KMS-11 (cell line): Measurements from ENCODE around the gene DNAL1.

Experiments
- H2AFZ ChIP-seq: fragments of 200-600 bp; sonication (generic); 2 replicates; pipeline ENCODE4 v1.6.1; 2016; ENCODE audit warnings: antibody characterized with exemption, mixed run types, low read depth
- H3K27ac ChIP-seq: fragments of 200-600 bp; sonication (generic); 2 replicates; pipeline ENCODE4 v1.6.1; 2016; ENCODE audit warnings: mild to moderate bottlenecking, mixed run types
- H3K27me3 ChIP-seq: fragments of 200-600 bp; sonication (generic); 2 replicates; pipeline ENCODE4 v1.6.1; 2017; ENCODE audit warnings: mild to moderate bottlenecking, low read depth, mixed run types, moderate library complexity; ENCODE audit not compliant: insufficient read depth
- H3K36me3 ChIP-seq: fragments of 200-600 bp; sonication (generic); 2 replicates; pipeline ENCODE4 v1.6.1; 2017; ENCODE audit warnings: mild to moderate bottlenecking, mixed run types; ENCODE audit not compliant: insufficient read depth
- H3K4me1 ChIP-seq: fragments of 200-600 bp; sonication (generic); 2 replicates; pipeline ENCODE4 v1.6.1; 2016; ENCODE audit warnings: mild to moderate bottlenecking, low read depth, mixed run types; ENCODE audit not compliant: poor library complexity, severe bottlenecking
- H3K4me2 ChIP-seq: fragments of 200-600 bp; sonication (generic); 2 replicates; pipeline ENCODE4 v1.7.0; 2016; ENCODE audit warnings: mild to moderate bottlenecking, mixed run types
- H3K4me3 ChIP-seq: fragments of 200-600 bp; sonication (generic); IDR thresholded peaks from 2 replicates; pipeline ENCODE4 v1.6.1; 2017; ENCODE audit warnings: low read depth, low read length, mixed read lengths; ENCODE audit not compliant: insufficient read depth
- H3K79me2 ChIP-seq: fragments of 200-600 bp; sonication (generic); 2 replicates; pipeline ENCODE4 v1.6.1; 2016; ENCODE audit warnings: low read depth, mixed run types; ENCODE audit not compliant: insufficient read depth
- H3K9ac ChIP-seq: fragments of 200-600 bp; sonication (generic); 2 replicates; pipeline ENCODE4 v1.6.1; 2016; ENCODE audit warnings: mild to moderate bottlenecking, mixed run types
- H4K20me1 ChIP-seq: fragments of 200-600 bp; sonication (generic); 2 replicates; pipeline ENCODE4 v1.6.1; 2016; ENCODE audit warnings: mild to moderate bottlenecking, mixed run types; ENCODE audit not compliant: insufficient read depth
- CTCF ChIP-seq: fragments of 200-600 bp; sonication (generic); conservative IDR thresholded peaks from 2 replicates; pipeline ENCODE4 v1.6.1; 2017; ENCODE audit warnings: low read depth, mild to moderate bottlenecking, antibody characterized with exemption, low read length, moderate library complexity, mixed read lengths

Gene DNAL1

GRCh38 chr14:73752297-73752992 lies 107.7 kb downstream of the DNAL1 start:
- Histone ChIP-seq H4K20me1 (peaks cover 24% of the 10 kb centered on the region), H3K36me3 (no peaks in the 10 kb centered on the region), H3K27me3 (no peaks in the 10 kb centered on the region), H3K4me2 (no peak overlapping the region), H3K27ac (no peak overlapping the region), H3K79me2 (peaks cover 96% of the 10 kb centered on the region), H3K4me1 (peaks cover 65% of the 10 kb centered on the region), H3K9ac (no peak overlapping the region), H3K4me3 (no peak overlapping the region), H2AFZ (no peak overlapping the region)
- TF ChIP-seq CTCF: no peak
